GM12878 (cell line): ENCODE data around the gene CLCNKB. TPM values are rescaled to one million over a fixed set of nuclear protein-coding genes. Genes with fewer than 3 reads are reported as not detected.
"Not testable (repeated sequence)": the region's sequence is repeated elsewhere in the genome, so short reads cannot be mapped to it uniquely, and the experiment has no call there.

Source experiments
- ATAC-seq: fragments of 200-7000 bp; cut with Tn5 transposase; 3 replicates; pipeline ENCODE4 v1.9.1; 2020; ENCODE audit warnings: mild to moderate bottlenecking, moderate library complexity
- BruUV-seq: library from RNA; stranded (reverse); fragments of 400-500 nt; replicated peaks from 2 replicates; lab custom pipeline; 2021; lab: Mats Ljungman, UMichigan
- CTCF ChIA-PET: fragments of 300-600 bp; sonication (Branson Sonifier 250); formaldehyde crosslinking; extraction: SDS; loops from one replicate; lab custom pipeline; 2021; ENCODE audit warnings: inconsistent platforms; lab: Yijun Ruan, JAX
- POLR2A ChIA-PET: fragments of 350-600 bp; formaldehyde crosslinking; extraction: SDS; loops from one replicate; lab custom pipeline; 2021; ENCODE audit warnings: inconsistent platforms; lab: Charles Lee
- RAD21 ChIA-PET: fragments of 300-600 bp; sonication (Branson Sonifier 250); formaldehyde crosslinking; loops from one replicate; lab custom pipeline; 2023; ENCODE audit warnings: antibody characterized with exemption; ENCODE audit not compliant: unreplicated experiment; lab: Charles Lee
- SMC1A ChIA-PET: fragments of 300-600 bp; sonication (Branson Sonifier 250); formaldehyde crosslinking; loops from one replicate; lab custom pipeline; 2023; ENCODE audit not compliant: unreplicated experiment, uncharacterized antibody; lab: Charles Lee
- DNase-seq: peaks from one replicate; pipeline ENCODE4 v3.0.0-alpha.2; 2011; ENCODE audit warnings: low read depth, low spot score
- FAIRE-seq: peaks from 3 replicates; lab custom pipeline; 2011; peaks lifted over from hg19 to GRCh38; lab: Jason Lieb, UNC
- H2AFZ ChIP-seq: 2 replicates; pipeline ENCODE4 v1.6.0; 2011; ENCODE audit warnings: low read depth, low read length, control low read depth; ENCODE audit not compliant: control insufficient read depth
- H3K27ac ChIP-seq: 2 replicates; pipeline ENCODE4 v1.5.1; 2011; ENCODE audit warnings: control low read depth; ENCODE audit not compliant: control insufficient read depth, insufficient read depth
- H3K27me3 ChIP-seq, 2 experiments: replicated peaks in 1 of 2; 2 replicates each; pipeline versions ENCODE4 v1.6.0 to v1.6.1; 2011; ENCODE audit warnings: low read length in 1 of 2; ENCODE audit not compliant: control insufficient read depth in 2 of 2, insufficient read depth in 2 of 2
- H3K36me3 ChIP-seq, 2 experiments: 2 replicates each; pipeline ENCODE4 v1.5.1; 2011; ENCODE audit warnings: low read length in 1 of 2; ENCODE audit not compliant: control insufficient read depth in 2 of 2, insufficient read depth in 2 of 2
- H3K4me1 ChIP-seq: 2 replicates; pipeline ENCODE4 v1.6.1; 2011; ENCODE audit warnings: mild to moderate bottlenecking, low read length, moderate library complexity, mixed read lengths; ENCODE audit not compliant: control insufficient read depth, insufficient read depth
- H3K4me2 ChIP-seq: 2 replicates; pipeline ENCODE4 v1.6.0; 2011; ENCODE audit warnings: control low read depth; ENCODE audit not compliant: control insufficient read depth, insufficient read depth
- H3K4me3 ChIP-seq: fragments of 200-600 bp; sonication (generic); 2 replicates; pipeline ENCODE4 v1.5.1; 2016
- H3K79me2 ChIP-seq: 2 replicates; pipeline ENCODE4 v1.6.0; 2011; ENCODE audit warnings: low read length; ENCODE audit not compliant: control insufficient read depth, insufficient read depth
- H3K9ac ChIP-seq: 2 replicates; pipeline ENCODE4 v1.8.0; 2011; ENCODE audit warnings: low read length, control low read depth, mixed read lengths; ENCODE audit not compliant: control insufficient read depth, insufficient read depth
- H3K9me3 ChIP-seq: replicated peaks from 3 replicates; pipeline ENCODE4 v1.5.1; 2011; ENCODE audit warnings: mild to moderate bottlenecking, low read length; ENCODE audit not compliant: control insufficient read depth, insufficient read depth
- H4K20me1 ChIP-seq: 2 replicates; pipeline ENCODE4 v1.6.0; 2011; ENCODE audit not compliant: control insufficient read depth, insufficient read depth
- MLLT1 ChIP-seq: fragments of 450-650 bp; IDR thresholded peaks from 2 replicates; pipeline ENCODE4 v1.6.1; 2016; ENCODE audit warnings: mild to moderate bottlenecking
- NKRF ChIP-seq: fragments of 450-650 bp; conservative IDR thresholded peaks from 2 replicates; pipeline ENCODE4 v1.6.1; 2017; ENCODE audit warnings: mild to moderate bottlenecking, moderate library complexity
- TBL1XR1 ChIP-seq: IDR thresholded peaks from 2 replicates; pipeline ENCODE4 v1.6.1; 2012; ENCODE audit warnings: low read depth, low read length, improper control_type of control experiment
- WGBS: methylation state at CpG from one replicate; pipeline ENCODE4 v1.1.6; 2016; ENCODE audit warnings: low lambda C conversion rate; ENCODE audit not compliant: insufficient replicate concordance, insufficient coverage; ENCODE audit errors: missing lambda C conversion rate; 5-methylcytosine and 5-hydroxymethylcytosine counted together
- in situ Hi-C: fragments of 300-500 bp; cut with MboI; formaldehyde crosslinking; loops from 9 replicates; pipeline ENCODE4 v1.14.3; 2018; ENCODE audit warnings: mixed read lengths
- intact Hi-C: fragments of 100-400 bp; cut with micrococcal nuclease; formaldehyde crosslinking; loops from one replicate; pipeline ENCODE4 v1.14.2; 2022; ENCODE audit not compliant: unreplicated experiment
- polyA plus RNA-seq, 11 experiments: library from polyadenylated mRNA; depleted of rRNA in 4 of 11; unstranded in 6 of 11; stranded (reverse) in 5 of 11; fragments of >200 nt; fragmentation: Nextera tagmentation in 4 of 11; fragmentation: Illumina TruSeq in 1 of 11; extraction: Ambion mirVana in 4 of 11; extraction: Trizol in 1 of 11; gene quantifications; 1 replicate in 1 of 11; 2 replicates in 10 of 11; pipeline versions ENCODE4 v1.2.1 to v1.2.3, GENCODE V29; 2011 to 2016; ENCODE audit warnings: inconsistent platforms in 2 of 11, missing spikeins in 2 of 11, low read depth in 1 of 11
- total RNA-seq, 4 experiments: library from RNA; depleted of rRNA in 3 of 4; stranded (reverse); fragments of >200 nt in 3 of 4; fragmentation: Illumina TruSeq in 1 of 4; extraction: Trizol in 1 of 4; gene quantifications; 2 replicates each; pipeline versions ENCODE4 v1.2.1 to v1.2.3, GENCODE V29; 2013 to 2021

The CLCNKB gene
- total and polyA plus RNA-seq, 10 of the 15 experiments (the other 5 are each of a cell fraction or from before 2014, with no cell fraction given): 0.05 TPM; not detected in 9

GRCh38 chr1:16062687-16063075 lies 19.1 kb downstream of the CLCNKB start:
- H3K36me3 ChIP-seq, H3K4me3 ChIP-seq, H3K27ac ChIP-seq, H3K4me1 ChIP-seq, SMC1A ChIA-PET, FAIRE-seq, in situ Hi-C loops, H2AFZ ChIP-seq, H3K9ac ChIP-seq, H3K9me3 ChIP-seq, RAD21 ChIA-PET, BruUV-seq, DNase-seq, H3K4me2 ChIP-seq, ATAC-seq, POLR2A ChIA-PET, CTCF ChIA-PET, H3K79me2 ChIP-seq, H3K27me3 ChIP-seq, H4K20me1 ChIP-seq: not testable (repeated sequence)
- intact Hi-C loops: loop anchor here (1.0 kb wide), 1 partner anchor 22 kb away; no protein-coding TSS in a partner anchor
- WGBS: 32% methylated on average over 9 of the region's 9 CpGs

GRCh38 chr1:16063226-16063829 lies 19.7 kb downstream of the CLCNKB start:
- H3K9me3 ChIP-seq: no peaks in the 10 kb centered on the region
- RAD21 ChIA-PET: no interaction called here
- no TSS peak for BruUV-seq
- no peak overlapping the region for H3K4me2 ChIP-seq
- WGBS: 49% methylated on average over 15 of the region's 15 CpGs
- H3K27ac ChIP-seq: no peak overlapping the region
- H3K79me2 ChIP-seq: no peaks in the 10 kb centered on the region
- POLR2A ChIA-PET: no interaction called here
- H4K20me1 ChIP-seq: no peaks in the 10 kb centered on the region
- FAIRE-seq: no peak
- no peak for DNase-seq
- no peak overlapping the region for H3K4me3 ChIP-seq
- in situ Hi-C loops (no loop called here), intact Hi-C loops (no loop called here)
- no peak overlapping the region for H3K9ac ChIP-seq
- no peaks in the 10 kb centered on the region for H3K36me3 ChIP-seq
- CTCF ChIA-PET: interaction anchor here (1.3 kb wide), 1 partner anchor 9 kb away, joined by 5 read pairs; no protein-coding TSS in a partner anchor
- no peaks in the 10 kb centered on the region for H3K4me1 ChIP-seq
- no peak for ATAC-seq
- H2AFZ ChIP-seq: no peak overlapping the region
- SMC1A ChIA-PET: no interaction called here
- no peak for TF ChIP-seq NKRF
- no peak for TF ChIP-seq TBL1XR1
- no peak for TF ChIP-seq MLLT1
- H3K27me3 ChIP-seq: no peaks in the 10 kb centered on the region; a peak in 1 of 4 replicates
